ENCODE results near the gene NPLOC4.

Gene NPLOC4

DNA sequence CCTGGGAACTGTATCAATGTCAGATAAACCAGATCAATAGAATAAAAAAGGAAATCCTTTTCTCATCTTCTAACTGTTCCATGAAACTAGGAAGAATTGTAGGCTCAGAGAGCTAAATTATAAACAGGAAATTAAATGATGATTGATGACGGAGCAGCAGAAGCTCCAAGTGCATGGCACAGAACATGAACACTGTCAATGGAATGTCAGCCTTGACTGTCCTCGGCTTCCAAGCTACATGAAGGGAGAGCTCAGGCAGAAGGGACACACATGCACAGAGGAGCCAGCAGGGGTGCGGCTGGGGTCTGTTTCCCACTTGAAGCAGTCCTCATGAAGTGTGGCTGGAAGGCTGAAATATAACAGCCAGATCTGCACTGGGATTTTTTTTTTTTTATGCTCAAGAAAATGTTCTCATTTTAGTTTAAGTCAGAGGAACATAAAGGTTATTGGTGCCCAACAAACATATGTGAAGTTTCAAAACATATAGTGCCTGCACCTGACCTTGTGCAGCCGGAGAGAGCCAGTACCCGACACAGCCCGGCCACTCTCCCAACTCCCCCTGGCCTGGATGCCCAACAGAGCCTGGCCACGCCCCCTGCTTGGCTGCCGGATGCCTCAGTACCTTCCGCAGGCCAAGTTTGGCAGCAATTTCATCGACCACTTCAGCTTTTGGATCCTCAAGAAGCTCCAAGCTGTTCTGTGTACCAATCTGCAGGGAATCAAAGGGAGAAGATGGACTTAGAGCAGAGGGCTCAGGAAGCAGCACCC is 37.0 kb downstream of the NPLOC4 start:
- H3K36me3 ChIP-seq (ENCODE audit: control insufficient read depth in 2 of 2, insufficient read depth in 1 of 2, low read length in 2 of 2): peaks cover 66 to 89% of the 10 kb centered on the region in 2 experiments
- H3K9me3 ChIP-seq (ENCODE audit: control insufficient read depth, insufficient read depth, low read depth, low read length): no peaks in the 10 kb centered on the region
- H3K4me3 ChIP-seq (ENCODE audit: low read depth, low read length): no peak overlapping the region
- no peak overlapping the region for H3K27ac ChIP-seq (ENCODE audit: extremely low read depth, low read depth, low read length)
- ChIA-PET CTCF (interaction anchor here (0.9 to 3.6 kb wide), 17 partner anchors 9 to 349 kb away, joined by 3 to 69 read pairs (median 14); partner anchors contain the start of gene FAAP100), POLR2A (interaction anchor here (0.6 to 2.0 kb wide), 7 partner anchors 20 to 305 kb away, joined by 3 to 10 read pairs (median 4); partner anchors contain the start of genes ACTG1, FAAP100 and SLC38A10)
- TF ChIP-seq, protein P1, sequence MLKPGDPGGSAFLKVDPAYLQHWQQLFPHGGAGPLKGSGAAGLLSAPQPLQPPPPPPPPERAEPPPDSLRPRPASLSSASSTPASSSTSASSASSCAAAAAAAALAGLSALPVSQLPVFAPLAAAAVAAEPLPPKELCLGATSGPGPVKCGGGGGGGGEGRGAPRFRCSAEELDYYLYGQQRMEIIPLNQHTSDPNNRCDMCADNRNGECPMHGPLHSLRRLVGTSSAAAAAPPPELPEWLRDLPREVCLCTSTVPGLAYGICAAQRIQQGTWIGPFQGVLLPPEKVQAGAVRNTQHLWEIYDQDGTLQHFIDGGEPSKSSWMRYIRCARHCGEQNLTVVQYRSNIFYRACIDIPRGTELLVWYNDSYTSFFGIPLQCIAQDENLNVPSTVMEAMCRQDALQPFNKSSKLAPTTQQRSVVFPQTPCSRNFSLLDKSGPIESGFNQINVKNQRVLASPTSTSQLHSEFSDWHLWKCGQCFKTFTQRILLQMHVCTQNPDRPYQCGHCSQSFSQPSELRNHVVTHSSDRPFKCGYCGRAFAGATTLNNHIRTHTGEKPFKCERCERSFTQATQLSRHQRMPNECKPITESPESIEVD (tag by site-specific recombination; IDR thresholded peaks at IDR 0.05): no peak
- no peak for TF ChIP-seq ZBTB8A (tag by site-specific recombination; IDR thresholded peaks at IDR 0.05)
- no peak for TF ChIP-seq KLF16 (tag by site-specific recombination; IDR thresholded peaks at IDR 0.05)
- no peak for TF ChIP-seq FEZF1 (tag by site-specific recombination; IDR thresholded peaks at IDR 0.05)
- TF ChIP-seq ZFP69B (tag by site-specific recombination; IDR thresholded peaks at IDR 0.05): no peak
- no peak for TF ChIP-seq BCL11A (tag by site-specific recombination; IDR thresholded peaks at IDR 0.05; ENCODE audit: low read depth)
- no peak for TF ChIP-seq AEBP2 (tag by site-specific recombination; IDR thresholded peaks at IDR 0.05; ENCODE audit: borderline replicate concordance)
- TF ChIP-seq SP3 (tag by site-specific recombination; IDR thresholded peaks at IDR 0.05): no peak
- no peaks in the 10 kb centered on the region for H3K4me1 ChIP-seq (ENCODE audit: control insufficient read depth, insufficient read depth, low read length)

DNA sequence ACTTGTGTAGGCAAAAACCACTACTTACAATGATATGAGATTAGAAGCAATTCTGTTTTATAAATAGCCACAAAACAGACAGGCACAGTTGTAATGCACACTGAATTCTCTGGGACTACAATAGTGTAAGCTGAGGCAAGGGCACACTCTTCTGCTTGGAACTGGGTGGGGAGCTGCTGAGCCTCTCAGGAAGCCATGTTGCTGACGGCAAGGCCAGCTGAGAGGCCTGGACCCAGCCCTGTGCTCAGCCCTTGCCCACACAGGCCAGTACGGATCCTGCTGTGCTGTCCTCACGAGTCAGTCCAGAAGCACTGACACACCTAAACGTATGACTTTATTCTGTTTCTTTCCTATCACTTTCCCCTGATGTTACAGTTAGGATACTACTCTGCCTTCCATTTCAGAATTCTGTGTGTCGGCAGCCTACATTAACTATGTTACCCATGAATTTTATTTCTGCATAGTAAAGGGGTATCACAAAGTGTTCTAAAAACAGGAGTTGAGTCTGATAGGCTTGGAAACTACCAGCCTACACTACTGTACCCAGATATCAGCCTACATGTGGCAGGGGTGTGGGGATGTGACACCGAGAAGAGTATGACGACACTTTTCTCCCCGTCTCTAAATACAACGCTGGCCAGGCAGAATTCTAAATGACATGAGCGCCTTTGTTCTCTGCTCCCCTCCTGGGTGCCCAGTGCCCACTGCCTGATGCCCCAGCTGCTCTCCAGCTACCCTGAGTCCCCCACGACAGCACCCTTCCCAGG is 43.6 kb downstream of the NPLOC4 start:
- Histone ChIP-seq H3K27ac (ENCODE audit: extremely low read depth, low read depth, low read length) (no peak overlapping the region), H3K4me1 (ENCODE audit: control insufficient read depth, insufficient read depth, low read length) (no peaks in the 10 kb centered on the region), H3K4me3 (ENCODE audit: low read depth, low read length) (no peak overlapping the region), H3K36me3 (ENCODE audit: control insufficient read depth in 2 of 2, insufficient read depth in 1 of 2, low read length in 2 of 2) (peaks cover 78 to 92% of the 10 kb centered on the region in 2 experiments), H3K9me3 (ENCODE audit: control insufficient read depth, insufficient read depth, low read depth, low read length) (no peaks in the 10 kb centered on the region)
- ChIA-PET POLR2A (no interaction called here), CTCF (interaction anchor here (3.5 kb wide), 1 partner anchor 8 kb away, joined by 19 read pairs; no protein-coding TSS in a partner anchor)
- TF ChIP-seq ZNF600 (tag by site-specific recombination; IDR thresholded peaks at IDR 0.05): peak; percentile 59; the same call in 1 of the 2 replicates
- TF ChIP-seq ZNF148 (tag by site-specific recombination; IDR thresholded peaks at IDR 0.05; ENCODE audit: borderline replicate concordance): no peak

GRCh38 chr17:81591971-81592370 is 44.9 kb downstream of the NPLOC4 start:
- ChIA-PET POLR2A (no interaction called here), CTCF (interaction anchor here (0.6 to 3.5 kb wide), 3 partner anchors 9 to 449 kb away, joined by 3 to 19 read pairs (median 6); no protein-coding TSS in a partner anchor)
- Histone ChIP-seq H3K4me1 (ENCODE audit: control insufficient read depth, insufficient read depth, low read length) (no peaks in the 10 kb centered on the region), H3K36me3 (ENCODE audit: control insufficient read depth in 2 of 2, insufficient read depth in 1 of 2, low read length in 2 of 2) (peaks cover 86 to 89% of the 10 kb centered on the region in 2 experiments), H3K4me3 (ENCODE audit: low read depth, low read length) (no peak overlapping the region), H3K27ac (ENCODE audit: extremely low read depth, low read depth, low read length) (no peak overlapping the region), H3K9me3 (ENCODE audit: control insufficient read depth, insufficient read depth, low read depth, low read length) (no peaks in the 10 kb centered on the region)
- no peak for TF ChIP-seq GLIS1 (tag by site-specific recombination; IDR thresholded peaks at IDR 0.05)
- TF ChIP-seq ZBTB49 (tag by site-specific recombination; IDR thresholded peaks at IDR 0.05; ENCODE audit: low read depth): no peak
- TF ChIP-seq ZNF239 (tag by site-specific recombination; IDR thresholded peaks at IDR 0.05): no peak
- no peak for TF ChIP-seq ZNF571 (tag by site-specific recombination; IDR thresholded peaks at IDR 0.05)
- no peak for TF ChIP-seq ZNF664 (tag by site-specific recombination; IDR thresholded peaks at IDR 0.05)
- TF ChIP-seq EGR2 (tag by site-specific recombination; IDR thresholded peaks at IDR 0.05; ENCODE audit: low read depth): no peak
- no peak for TF ChIP-seq ZNF747 (tag by site-specific recombination; IDR thresholded peaks at IDR 0.05)
- no peak for TF ChIP-seq HOXD13 (CRISPR knock-in tag; IDR thresholded peaks at IDR 0.05; ENCODE audit: borderline replicate concordance)
- TF ChIP-seq, protein P2, sequence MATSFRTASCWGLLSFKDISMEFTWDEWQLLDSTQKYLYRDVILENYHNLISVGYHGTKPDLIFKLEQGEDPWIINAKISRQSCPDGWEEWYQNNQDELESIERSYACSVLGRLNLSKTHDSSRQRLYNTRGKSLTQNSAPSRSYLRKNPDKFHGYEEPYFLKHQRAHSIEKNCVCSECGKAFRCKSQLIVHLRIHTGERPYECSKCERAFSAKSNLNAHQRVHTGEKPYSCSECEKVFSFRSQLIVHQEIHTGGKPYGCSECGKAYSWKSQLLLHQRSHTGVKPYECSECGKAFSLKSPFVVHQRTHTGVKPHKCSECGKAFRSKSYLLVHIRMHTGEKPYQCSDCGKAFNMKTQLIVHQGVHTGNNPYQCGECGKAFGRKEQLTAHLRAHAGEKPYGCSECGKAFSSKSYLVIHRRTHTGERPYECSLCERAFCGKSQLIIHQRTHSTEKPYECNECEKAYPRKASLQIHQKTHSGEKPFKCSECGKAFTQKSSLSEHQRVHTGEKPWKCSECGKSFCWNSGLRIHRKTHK (tag by site-specific recombination; IDR thresholded peaks at IDR 0.05): no peak

Measured in HEK293 (cell line).